T-helper 9 cell (primary cell): ENCODE results near the gene GNG8.

Experiments used
- DNase-seq: peaks from one replicate; pipeline ENCODE4 v3.0.0-alpha.2; 2020

The GNG8 gene

DNA sequence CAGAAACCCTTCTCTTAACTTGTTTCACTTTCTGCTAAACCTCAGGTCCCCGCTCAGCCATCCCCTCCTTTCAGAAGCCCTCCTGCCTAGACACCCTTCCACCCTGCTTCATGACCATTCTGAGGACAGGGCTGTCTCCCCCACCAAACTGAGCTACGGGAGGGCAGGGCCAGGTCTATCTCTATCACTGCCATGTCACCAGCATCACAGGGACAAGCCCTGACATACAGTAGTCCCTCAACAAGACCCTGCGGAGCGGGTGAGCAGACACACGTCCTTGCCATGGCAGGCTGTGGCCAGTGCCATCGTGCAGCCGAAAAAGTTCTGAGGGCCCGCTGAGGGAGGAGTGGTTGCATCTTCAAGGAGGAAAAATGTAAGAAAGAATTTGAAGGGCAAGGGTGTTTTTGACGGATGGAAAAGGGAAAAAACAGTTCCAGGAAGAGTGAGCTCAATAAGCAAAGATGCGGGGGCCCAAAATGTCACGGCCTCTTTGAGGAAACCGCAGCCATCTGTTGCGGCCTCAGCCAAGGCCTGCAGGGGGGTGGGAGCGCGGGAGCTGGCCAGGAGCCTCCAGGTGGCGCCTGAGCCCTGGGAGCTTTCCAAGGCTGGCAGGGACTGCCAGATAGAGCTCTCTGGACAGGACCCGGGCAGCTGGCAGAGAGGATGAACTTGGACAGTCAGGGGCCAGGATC lies 19.2 kb downstream of the GNG8 start:
- DNase-seq: no peak

DNA sequence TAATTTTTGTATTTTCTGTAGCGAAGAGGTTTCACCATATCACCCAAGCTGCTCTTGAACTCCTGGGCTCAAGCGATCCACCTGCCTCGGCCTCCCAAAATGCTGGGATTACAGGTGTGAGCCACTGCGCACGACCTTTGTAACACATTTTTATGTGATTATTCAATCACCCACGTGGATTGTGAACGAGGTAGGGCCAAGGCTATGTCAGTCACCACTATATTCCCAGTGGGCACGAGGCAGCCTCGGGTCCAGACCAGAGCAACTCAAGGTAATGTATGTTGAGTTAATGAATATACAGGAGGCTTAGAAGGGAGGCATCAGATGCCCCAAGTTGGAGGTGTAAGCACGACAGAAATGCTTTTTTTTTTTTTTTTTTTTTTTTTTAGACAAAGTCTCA lies 20.0 kb downstream of the GNG8 start:
- DNase-seq: no peak

DNA sequence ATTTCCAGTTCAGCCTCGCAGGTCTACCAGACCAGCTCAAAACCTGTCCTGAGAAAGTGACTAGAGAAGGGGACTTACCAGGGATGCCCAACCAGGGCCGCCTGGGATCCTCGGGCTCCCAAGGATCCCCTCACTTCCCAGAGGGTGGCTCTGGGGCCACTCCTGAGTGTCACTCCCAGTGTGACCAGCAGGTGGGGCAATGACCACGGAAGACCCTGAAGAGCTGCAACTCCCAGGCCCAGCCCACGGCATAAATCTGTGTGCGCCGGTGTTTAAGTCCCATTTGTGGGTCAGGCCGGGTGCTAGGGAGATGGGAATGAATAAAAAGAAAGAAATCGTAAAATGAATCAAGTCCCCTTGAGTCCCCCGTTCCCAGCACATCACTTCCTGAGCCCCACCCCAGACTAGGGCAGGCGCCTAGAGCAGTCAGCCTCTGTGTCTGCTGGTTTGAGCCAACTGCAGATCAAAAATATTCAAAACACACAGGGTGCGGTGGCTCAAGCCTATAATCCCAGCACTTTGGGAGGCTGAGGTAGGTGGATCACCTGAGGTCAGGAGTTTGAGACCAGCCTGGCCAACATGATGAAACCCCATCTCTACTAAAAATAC lies 21.8 kb downstream of the GNG8 start:
- DNase-seq: peak; percentile 81

DNA sequence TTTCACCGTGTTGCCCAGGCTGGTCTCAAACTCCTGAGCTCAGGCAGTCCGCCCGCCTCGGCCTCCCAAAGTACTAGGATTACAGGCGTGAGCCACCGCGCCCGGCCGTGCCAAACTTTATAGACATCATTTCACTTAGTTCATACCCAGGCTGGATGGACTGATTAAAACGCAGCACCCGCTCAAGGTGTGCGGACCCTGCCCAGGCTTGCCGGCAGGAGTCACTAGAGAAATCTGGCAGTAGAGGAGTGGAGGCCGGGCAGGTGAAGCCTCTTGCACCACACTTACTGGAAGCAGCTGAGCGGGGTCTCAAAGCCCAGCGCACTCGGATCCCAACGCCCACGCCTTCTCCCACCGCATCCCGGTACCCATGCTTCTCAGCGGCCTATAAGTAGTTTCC lies 22.5 kb downstream of the GNG8 start:
- DNase-seq: no peak

DNA sequence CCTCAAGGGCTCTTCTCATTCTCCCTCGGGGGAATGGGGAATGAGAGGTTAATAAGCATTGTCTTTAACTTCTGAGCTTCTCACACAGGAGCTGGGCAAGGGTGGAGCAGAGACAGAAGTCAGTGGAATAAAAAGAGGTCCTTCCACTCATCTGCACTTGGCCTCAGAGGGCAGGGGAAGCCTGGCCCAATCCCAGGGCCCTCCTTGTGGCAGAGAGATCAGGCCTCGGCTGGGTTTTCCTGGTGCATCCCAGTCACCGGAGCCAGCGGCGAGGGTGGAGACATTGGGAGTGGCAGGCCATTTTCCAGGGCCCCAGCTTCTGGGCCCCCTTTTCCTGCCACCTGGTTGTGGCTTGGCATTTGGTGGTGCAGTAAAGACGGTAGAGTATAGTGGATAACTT lies 24.2 kb downstream of the GNG8 start:
- no peak for DNase-seq

DNA sequence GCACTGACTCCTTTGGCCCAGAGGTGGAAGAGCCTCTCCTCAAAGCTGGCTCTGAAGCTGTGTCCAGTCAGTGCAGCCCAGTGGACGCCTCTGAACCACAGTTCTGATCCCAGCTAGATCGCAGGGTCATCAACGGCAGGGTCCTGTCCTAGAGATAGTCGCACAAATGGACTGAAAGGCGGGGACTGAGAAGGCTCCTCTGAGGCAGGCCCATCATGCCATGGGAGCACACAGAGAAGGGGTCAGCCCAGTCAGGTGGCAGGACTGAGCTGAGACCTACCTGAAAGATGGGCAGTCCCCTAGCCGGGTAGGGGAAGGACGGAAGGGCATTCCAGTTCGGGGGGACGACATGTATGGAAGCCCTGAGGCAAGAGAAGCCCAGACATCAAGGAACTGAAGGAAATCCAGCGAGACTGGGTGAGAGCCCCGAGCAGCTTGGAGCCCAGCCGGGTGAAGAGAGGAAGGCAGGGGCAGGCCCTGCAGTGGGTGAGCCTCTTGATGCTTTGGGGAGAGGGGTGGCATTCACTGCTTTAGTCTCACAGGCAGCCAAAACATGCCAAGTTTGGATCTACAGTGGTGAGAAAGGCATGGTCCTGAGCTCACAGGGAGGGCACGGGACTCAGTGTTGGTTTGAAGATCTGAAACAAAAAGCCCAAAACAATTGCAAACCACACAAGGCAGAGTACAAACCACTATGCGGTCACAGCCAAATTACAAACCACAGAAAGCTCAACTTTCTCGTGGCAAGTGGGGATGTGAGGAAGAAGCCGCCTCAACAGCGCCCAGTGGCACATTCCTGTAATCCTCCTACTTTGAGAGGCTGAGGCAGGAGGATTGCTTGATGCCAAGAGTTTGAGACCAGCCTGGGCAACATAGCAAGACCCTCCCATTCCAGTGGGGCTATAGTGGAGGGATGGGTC lies 24.9 kb downstream of the GNG8 start:
- DNase-seq: no peak

DNA sequence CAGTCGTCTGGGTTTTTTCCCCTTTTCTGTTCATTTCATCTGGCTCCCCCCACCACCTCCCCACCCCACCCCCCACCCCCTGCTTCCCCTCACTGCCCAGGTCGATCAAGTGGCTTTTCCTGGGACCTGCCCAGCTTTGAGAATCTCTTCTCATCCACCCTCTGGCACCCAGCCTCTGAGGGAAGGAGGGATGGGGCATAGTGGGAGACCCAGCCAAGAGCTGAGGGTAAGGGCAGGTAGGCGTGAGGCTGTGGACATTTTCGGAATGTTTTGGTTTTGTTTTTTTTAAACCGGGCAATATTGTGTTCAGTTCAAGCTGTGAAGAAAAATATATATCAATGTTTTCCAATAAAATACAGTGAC lies 25.6 kb downstream of the GNG8 start:
- DNase-seq: no peak

DNA sequence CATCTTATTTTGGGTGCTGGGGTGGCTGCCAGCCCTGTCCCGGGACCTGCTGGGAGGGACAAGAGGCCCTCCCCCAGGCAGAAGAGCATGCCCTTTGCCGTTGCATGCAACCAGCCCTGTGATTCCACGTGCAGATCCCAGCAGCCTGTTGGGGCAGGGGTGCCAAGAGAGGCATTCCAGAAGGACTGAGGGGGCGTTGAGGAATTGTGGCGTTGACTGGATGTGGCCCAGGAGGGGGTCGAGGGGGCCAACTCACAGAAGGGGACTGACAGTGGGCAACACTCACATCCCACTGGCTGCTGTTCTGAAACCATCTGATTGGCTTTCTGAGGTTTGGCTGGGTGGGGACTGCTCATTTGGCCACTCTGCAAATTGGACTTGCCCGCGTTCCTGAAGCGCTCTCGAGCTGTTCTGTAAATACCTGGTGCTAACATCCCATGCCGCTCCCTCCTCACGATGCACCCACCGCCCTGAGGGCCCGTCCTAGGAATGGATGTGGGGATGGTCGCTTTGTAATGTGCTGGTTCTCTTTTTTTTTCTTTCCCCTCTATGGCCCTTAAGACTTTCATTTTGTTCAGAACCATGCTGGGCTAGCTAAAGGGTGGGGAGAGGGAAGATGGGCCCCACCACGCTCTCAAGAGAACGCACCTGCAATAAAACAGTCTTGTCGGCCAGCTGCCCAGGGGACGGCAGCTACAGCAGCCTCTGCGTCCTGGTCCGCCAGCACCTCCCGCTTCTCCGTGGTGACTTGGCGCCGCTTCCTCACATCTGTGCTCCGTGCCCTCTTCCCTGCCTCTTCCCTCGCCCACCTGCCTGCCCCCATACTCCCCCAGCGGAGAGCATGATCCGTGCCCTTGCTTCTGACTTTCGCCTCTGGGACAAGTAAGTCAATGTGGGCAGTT lies 26.2 kb downstream of the GNG8 start:
- no peak for DNase-seq

DNA sequence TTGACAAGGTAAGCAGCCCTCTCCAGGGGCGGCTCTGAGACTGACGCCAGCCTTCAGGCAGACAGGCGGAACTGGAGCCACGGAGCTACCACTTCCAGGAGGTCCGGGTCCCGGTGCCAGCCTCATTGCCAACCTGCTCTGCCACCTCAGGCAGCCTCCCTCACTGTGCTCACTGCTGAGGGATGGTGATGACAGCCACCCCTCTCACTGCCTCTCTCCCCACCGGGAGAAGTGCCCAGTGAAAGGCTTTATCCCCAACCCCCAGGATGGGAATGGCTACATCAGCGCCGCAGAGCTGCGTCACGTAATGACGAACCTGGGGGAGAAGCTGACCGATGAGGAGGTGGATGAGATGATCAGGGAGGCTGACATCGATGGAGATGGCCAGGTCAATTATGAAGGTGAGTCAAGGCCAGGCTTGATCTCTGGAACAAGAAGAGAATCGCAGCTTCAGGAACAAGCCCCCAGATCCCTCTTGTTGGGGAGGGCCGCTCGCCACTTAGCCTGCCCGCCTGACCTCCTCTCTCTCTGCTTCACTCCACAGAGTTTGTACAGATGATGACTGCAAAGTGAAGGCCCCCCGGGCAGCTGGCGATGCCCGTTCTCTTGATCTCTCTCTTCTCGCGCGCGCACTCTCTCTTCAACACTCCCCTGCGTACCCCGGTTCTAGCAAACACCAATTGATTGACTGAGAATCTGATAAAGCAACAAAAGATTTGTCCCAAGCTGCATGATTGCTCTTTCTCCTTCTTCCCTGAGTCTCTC lies 27.2 kb downstream of the GNG8 start:
- no peak for DNase-seq

DNA sequence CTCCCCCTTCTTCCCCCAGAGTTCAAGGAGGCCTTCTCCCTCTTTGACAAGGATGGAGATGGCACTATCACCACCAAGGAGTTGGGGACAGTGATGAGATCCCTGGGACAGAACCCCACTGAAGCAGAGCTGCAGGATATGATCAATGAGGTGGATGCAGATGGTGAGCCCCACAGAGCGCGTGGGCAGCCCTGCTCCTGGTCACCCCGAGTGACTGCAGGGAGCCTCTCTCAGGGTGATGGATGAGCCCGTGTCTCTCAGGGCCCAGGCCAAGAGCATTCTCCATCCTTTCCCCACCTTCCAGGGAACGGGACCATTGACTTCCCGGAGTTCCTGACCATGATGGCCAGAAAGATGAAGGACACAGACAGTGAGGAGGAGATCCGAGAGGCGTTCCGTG lies 27.8 kb downstream of the GNG8 start:
- no peak for DNase-seq

DNA sequence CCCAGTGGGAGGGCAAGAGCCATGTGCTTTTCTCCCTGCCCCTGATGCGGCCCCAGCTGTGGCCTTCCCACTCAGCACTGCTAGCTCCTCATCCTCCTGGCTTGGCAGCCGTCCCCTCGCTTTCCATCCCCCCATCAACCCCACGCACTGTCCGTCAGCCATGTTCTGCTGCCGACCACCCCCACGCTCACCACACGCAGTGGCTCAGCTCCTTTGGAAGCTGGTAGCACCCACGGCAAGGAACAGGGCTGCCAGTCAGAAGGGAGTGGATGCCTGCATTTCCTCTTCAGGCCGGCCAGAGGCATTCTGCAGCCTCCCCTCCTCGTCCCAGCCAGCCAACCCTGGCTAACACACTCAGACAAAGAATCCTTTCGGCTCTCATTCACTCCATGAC lies 28.6 kb downstream of the GNG8 start:
- DNase-seq: no peak

DNA sequence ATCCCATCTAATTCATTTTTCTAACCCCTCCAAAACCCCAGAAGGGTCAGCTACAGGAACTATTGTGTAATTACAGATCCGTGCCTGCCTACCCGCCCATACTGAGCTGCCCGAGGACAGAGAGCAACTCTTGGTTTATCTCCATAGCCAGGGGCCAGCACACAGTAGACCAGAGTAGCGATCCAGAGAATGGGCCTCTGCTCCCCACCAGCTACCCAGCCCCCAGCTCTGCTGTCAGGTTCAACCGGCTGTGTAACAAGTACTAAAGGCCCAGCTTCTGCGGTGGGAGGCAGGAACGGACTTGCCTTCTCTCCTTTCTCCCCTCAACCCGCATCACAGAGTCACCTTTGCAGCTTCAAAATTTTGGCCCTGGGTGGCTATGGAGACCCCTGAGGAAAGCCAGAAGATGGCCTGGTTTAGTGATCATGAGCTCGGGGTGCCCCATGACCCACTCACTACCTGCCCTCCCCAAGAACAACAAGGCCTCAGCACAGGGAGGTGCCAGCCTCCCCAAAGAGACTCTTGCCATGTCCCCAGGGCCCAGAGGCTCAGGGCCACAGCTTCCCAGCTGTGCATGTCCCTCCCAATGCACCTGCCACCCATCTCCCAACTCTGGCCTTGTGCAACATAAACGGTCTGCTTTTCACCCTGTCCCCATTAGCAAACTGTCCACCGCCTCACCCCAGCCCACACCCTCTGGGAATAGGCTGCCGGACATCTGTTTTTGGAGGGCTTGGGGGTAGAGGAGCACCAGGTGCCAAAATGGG lies 29.1 kb downstream of the GNG8 start:
- DNase-seq: no peak

DNA sequence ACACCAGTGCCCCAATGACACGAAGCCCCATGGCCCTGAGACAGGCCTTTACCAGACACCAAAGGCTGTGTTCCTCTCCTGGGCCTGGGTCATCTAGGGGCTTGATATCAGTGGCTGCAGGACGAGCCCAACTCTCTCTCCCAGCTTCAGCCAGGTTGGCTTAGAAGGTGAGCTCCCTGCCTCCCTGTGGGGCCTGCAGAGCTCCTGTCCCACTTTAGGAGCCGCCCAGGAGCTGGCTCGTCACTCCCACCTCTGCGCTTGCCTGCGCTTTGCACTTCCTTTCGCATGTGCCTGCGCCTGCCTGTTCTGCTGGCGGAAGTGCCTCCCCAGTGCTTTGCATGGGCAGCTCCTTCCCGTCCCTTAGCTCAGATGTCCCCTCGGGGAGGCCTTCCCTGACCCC lies 30.0 kb downstream of the GNG8 start:
- DNase-seq: no peak

DNA sequence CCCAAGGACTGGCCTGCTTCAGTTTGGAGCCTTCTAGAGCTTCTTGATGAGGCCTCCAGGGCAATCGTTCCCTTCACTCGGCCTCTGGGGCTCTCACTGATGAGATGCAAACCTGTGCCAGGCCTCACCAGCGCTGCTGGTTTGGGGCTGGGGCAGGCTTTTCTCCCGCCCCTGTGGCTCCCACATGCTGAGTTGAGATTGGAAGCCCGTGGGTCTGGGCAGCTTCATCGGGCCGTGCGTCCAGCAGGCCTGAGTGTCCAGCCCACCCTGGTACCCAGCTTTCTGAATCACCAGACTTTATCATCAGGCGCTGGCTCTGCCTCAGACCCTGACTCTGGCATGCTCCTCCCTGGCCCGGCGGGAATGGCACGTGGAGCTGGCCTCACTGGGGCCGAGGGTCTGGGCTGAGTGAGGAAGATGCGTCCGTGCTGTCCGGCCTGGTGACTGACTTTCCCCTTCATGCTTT lies 30.6 kb downstream of the GNG8 start:
- DNase-seq: no peak

DNA sequence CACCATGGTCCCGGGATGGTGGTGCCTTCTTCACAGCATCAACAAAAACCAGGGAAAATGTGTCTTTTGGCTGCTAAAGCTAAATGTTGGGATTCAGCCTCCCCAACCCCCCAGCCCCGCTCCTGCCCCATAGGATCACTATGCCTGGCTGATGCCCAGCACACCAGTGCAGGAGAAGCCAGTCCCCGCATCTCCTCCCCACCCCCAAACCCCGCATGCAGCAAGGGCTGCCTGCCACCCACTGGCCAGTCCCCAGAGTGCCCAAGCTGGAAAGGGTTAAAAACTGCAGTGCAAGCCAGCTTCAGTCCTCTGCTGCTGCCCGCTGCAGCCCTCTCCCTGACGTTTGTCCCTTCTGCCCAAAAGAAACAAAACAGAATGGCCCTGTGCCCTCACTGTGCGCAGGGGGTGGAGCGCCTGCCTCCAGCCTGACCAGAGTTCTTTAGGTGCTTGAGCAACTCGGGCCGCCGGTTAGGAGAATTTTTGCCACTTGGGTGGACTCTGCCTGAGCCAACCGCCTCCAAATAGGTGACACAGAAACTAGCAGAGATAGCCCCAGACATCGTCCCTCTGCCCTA lies 31.1 kb downstream of the GNG8 start:
- no peak for DNase-seq

DNA sequence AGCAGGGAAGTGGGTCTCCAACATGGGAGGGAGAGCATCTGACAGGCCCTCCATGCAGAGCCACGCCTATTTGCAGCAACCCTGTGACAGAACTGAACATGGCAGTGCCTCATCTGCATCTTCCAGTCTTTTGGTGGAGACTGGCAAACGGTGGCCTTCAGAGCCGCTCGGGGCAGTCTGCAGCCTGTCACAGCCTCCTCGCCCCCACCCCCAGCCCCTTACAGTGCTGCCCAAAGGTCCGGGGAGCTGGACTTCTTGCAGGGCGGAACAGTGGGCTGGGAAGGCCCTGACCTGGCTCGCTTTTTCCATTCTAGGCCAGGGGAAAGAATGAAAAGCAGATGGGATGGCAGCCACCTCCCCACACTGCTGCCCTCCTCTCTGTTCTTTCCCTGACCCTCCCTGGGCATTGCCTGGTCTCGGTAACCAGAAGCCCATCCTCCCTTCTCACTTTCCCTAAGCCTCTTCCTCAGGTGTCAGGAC lies 32.2 kb downstream of the GNG8 start:
- DNase-seq: no peak

DNA sequence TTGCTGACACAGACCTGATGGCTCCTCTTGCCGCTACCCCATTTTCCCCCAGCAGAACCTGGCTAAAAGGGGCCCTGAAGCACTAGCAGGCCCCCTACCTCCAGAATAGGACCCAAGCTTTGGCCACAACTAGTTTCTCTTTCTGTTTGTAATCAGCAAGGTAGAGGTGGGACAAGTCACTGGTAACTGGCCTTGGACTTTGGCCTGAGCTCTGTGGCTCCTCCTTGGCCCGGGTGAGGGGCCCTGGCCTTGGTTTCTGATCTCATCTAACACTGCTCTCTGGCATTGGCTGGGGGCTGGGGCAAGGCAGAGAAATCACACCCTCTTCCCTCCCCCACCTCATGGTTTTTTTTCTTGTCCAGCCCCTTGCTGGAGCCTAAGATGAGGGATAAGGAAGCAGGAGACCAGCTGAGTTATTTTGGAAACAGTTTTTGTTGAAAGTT lies 32.8 kb downstream of the GNG8 start:
- DNase-seq: no peak

DNA sequence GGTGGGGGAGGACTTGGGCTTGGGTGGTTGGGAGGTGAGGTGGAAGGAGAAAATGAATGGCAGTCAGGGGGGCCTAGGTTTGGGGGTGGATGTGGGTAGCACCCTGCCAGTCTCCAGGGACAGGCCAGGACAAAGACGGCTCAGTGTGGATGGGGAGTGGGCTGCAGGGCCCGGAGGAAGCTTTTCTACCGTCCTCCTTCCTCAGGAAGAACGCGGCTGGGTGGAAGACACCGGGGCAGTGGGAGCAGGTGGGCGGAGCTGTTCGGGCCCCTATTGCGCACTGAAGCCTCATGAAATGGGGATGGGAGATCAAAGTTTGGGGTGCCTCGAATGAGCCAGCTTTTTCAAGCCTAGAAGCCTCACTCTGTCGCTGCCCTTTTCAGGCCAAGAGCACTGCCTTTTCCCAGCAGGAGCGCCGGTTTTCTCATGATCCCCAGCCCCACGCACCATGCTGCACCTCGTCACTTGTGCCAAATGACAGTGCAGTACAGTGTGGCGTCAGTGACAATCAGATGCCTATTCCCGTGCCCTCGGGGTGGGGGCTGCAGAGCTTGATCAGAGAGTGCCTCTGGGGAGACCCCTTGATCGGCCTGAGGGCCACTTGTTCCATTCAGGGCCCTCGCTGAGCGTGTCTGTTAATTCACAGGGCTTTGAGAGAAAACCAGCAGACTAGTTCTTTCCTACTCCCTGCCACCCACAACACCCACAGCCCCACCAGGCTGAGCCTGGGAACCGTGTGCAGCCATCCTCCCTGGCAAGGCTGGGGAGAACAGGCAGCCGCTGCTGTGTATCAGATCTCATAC lies 33.4 kb downstream of the GNG8 start:
- no peak for DNase-seq

DNA sequence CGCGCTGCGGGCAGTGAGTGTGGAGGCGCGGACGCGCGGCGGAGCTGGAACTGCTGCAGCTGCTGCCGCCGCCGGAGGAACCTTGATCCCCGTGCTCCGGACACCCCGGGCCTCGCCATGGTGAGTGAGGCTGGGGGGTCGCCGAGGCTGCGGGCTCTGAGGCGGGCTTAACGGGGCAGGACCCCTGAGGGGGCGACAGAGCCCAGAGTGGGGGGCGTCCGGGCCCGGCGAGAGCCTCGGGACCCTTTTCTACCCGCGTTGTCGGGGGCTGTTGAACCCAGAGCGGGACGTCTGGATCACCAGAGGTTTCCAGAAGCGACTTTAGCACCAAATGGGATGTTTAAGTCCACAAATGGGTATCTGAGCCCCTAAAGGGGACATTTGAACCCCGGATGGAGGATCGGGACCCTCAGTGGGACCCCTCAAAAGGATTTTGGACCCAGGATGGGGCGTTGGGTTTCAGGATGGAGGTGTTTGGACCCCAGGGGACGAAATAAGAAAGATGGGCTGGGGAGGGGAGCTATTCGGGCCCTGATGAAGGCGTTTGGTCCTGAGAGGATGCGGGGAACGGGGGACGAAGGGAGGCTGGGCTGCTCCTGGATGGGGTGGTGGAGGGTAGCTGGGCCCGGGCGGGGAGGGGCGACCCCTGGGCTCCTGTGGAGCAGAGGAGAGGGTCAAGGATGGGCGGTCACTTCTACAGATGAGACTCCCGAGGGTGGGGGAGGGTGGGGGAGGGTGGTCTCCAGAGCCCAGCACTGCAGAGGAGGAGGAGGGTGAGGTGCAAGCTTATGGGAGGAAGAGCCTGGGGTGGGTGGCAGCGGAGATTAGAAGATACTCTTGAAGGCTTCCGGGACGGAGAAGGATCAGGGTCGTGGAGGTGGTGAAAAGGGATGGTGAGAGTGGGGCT lies 34.4 kb downstream of the GNG8 start, which contains the start of gene CALM3:
Gene CALM3 (plus strand): TSS at position 13 of the 907 bp plus-strand sequence. CDS start 105 bp downstream, at position 118.
- no peak for DNase-seq
